Measurements from ENCODE around the gene FADS3.

Gene FADS3

GRCh38 chr11:61905801-61906521 is 14.6 kb upstream of the FADS3 start:
- no peak for ATAC-seq
- TF ChIP-seq PPARA (CRISPR knock-in tag; IDR thresholded peaks at IDR 0.05; ENCODE audit: borderline replicate concordance) = no peak
- no peak for TF ChIP-seq ISL1 (CRISPR knock-in tag; IDR thresholded peaks at IDR 0.05)
- no peak for TF ChIP-seq ZNF8 (CRISPR knock-in tag; IDR thresholded peaks at IDR 0.05)
- TF ChIP-seq RARB (CRISPR knock-in tag; IDR thresholded peaks at IDR 0.05) = no peak
- TF ChIP-seq BACH2 (CRISPR knock-in tag; IDR thresholded peaks at IDR 0.05; ENCODE audit: borderline replicate concordance) = no peak
- TF ChIP-seq ZFP30 (CRISPR knock-in tag; IDR thresholded peaks at IDR 0.05) = no peak
- no peak for TF ChIP-seq CREB5 (CRISPR knock-in tag; IDR thresholded peaks at IDR 0.05; ENCODE audit: low read depth)
- TF ChIP-seq POU6F1 (CRISPR knock-in tag; IDR thresholded peaks at IDR 0.05; ENCODE audit: borderline replicate concordance, low read depth) = no peak
- no peak for TF ChIP-seq OSR1 (CRISPR knock-in tag; IDR thresholded peaks at IDR 0.05)
- TF ChIP-seq ZNF70 (CRISPR knock-in tag; IDR thresholded peaks at IDR 0.05) = no peak
- TF ChIP-seq ZFP3 (CRISPR knock-in tag; IDR thresholded peaks at IDR 0.05) = no peak
- TF ChIP-seq GLIS3 (CRISPR knock-in tag; IDR thresholded peaks at IDR 0.05) = no peak
- TF ChIP-seq CSDC2 (CRISPR knock-in tag; IDR thresholded peaks at IDR 0.05) = no peak
- no peak for TF ChIP-seq ZC3H10 (CRISPR knock-in tag; IDR thresholded peaks at IDR 0.05)

GRCh38 chr11:61905067-61905696 is 13.8 kb upstream of the FADS3 start:
- ATAC-seq = no peak
- no peak for TF ChIP-seq TCF4 (CRISPR knock-in tag; IDR thresholded peaks at IDR 0.05; ENCODE audit: borderline replicate concordance)
- TF ChIP-seq TSHZ2 (CRISPR knock-in tag; IDR thresholded peaks at IDR 0.05) = no peak
- TF ChIP-seq POU6F1 (CRISPR knock-in tag; IDR thresholded peaks at IDR 0.05; ENCODE audit: borderline replicate concordance, low read depth) = no peak
- no peak for TF ChIP-seq ZNF70 (CRISPR knock-in tag; IDR thresholded peaks at IDR 0.05)
- no peak for TF ChIP-seq RARB (CRISPR knock-in tag; IDR thresholded peaks at IDR 0.05)
- no peak for TF ChIP-seq OSR1 (CRISPR knock-in tag; IDR thresholded peaks at IDR 0.05)
- TF ChIP-seq PPARA (CRISPR knock-in tag; IDR thresholded peaks at IDR 0.05; ENCODE audit: borderline replicate concordance) = no peak

GRCh38 chr11:61904539-61905048 is 13.2 kb upstream of the FADS3 start:
- no peak for TF ChIP-seq TCF4 (CRISPR knock-in tag; IDR thresholded peaks at IDR 0.05; ENCODE audit: borderline replicate concordance)
- no peak for TF ChIP-seq ARNTL (CRISPR knock-in tag; IDR thresholded peaks at IDR 0.05; ENCODE audit: borderline replicate concordance, low read depth)
- TF ChIP-seq SNAI2 (CRISPR knock-in tag; IDR thresholded peaks at IDR 0.05) = no peak
- TF ChIP-seq RARB (CRISPR knock-in tag; IDR thresholded peaks at IDR 0.05) = no peak
- TF ChIP-seq OSR1 (CRISPR knock-in tag; IDR thresholded peaks at IDR 0.05) = no peak
- TF ChIP-seq ESRRG (CRISPR knock-in tag; IDR thresholded peaks at IDR 0.05) = no peak
- ATAC-seq = no peak

GRCh38 chr11:61903845-61904244 is 12.5 kb upstream of the FADS3 start:
- TF ChIP-seq ZNF8 (CRISPR knock-in tag; IDR thresholded peaks at IDR 0.05) (no peak), ZFP3 (CRISPR knock-in tag; IDR thresholded peaks at IDR 0.05) (peak; percentile 97), TSHZ2 (CRISPR knock-in tag; IDR thresholded peaks at IDR 0.05) (no peak), CSDC2 (CRISPR knock-in tag; IDR thresholded peaks at IDR 0.05) (no peak), CREB5 (CRISPR knock-in tag; IDR thresholded peaks at IDR 0.05; ENCODE audit: low read depth) (no peak)

More at GRCh38 chr11:61903845-61904244, 12.5 kb upstream of the FADS3 start:
- no peak for ATAC-seq
